Stimulated activated CD4-positive, alpha-beta T cell treated with anti-CD3 and anti-CD28 coated beads, Interleukin-2, amount 100 ng/mL, for 4 hours (primary cell): ENCODE measurements around the gene YKT6.
"Not testable (repeated sequence)": the region's sequence is repeated elsewhere in the genome, so short reads cannot be mapped to it uniquely, and the experiment has no call there.

ENCODE experiments used
- DNase-seq: peaks from one replicate; pipeline ENCODE4 v3.0.0-alpha.2; 2020; ENCODE audit warnings: low read depth

The YKT6 gene

DNA sequence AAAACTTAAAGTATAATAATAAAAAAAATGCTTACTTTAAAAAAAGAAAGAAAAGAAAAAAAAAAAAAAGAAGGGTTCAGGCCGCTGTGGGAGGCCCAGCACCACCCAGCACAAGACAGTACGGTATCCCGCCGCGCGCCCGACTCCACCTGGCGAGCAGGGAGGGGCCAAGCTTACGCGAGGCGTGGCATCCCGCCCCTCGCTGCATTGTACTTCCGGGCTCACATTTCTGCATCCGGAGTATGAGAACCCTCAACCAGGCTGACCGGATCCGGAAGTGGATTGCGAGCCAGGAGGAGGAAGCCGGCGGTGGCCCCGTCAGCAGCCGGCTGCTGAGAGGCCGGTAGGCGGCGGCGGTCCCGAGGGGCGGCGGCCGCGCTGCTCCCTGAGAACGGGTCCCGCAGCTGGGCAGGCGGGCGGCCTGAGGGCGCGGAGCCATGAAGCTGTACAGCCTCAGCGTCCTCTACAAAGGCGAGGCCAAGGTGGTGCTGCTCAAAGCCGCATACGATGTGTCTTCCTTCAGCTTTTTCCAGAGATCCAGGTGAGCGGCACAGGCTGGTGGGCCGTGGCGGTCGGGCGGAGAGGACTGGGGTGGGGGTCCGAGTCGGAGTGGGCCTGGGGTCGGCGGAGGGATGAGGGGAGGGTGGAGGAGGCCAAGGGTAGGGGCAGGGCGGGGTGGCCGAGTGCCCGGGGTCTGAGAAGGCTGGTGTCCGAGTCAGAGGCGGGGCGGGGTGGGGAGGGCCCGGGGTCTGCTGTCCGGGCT, at the start of gene YKT6:
TSS of gene YKT6 (plus strand) at position 280 of the 763 bp plus-strand sequence. CDS start at position 438, 158 bp downstream.
- DNase-seq: peak; percentile 94

DNA sequence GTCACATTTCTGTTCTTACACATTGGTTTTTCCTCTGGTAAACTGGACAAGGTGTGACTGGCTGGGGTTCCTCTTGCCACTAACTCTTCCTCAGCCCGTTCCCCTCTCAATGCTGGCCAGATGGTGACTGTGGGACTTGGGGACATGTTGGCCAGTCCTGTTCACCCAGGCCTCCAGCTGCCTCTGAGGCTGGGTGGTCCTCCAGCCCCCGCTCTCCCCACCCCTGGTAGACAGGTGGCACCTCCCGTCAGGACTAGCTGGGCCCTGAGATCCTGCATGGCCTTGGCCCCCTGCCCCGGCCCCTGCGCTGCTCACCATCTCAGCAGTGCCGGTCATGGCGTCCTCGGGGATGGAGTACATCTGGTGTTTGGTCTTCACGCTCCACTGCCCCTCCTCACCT, 48.8 kb upstream of the YKT6 start:
- no peak for DNase-seq

GRCh38 chr7:44152971-44153947, 47.5 kb upstream of the YKT6 start:
- no peak for DNase-seq

DNA sequence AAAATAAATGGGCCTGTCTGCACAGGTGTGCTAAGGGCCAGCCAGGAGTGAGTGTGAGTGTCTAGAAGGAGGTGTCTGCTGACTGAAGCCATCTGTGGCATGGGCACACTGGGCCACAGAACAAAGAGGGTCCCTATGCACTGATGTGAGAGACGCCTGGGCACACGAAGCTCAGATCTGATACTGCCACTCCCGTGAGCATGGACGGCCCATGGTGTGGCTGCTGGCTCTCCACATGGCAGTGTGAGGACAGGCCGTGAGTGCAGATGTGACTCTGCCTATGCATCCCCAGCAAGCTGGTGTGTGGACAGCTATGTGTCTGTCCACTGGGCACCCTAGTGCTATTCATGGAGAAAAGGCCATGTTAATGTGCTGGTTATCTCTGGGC, 46.8 kb upstream of the YKT6 start:
- DNase-seq: no peak

DNA sequence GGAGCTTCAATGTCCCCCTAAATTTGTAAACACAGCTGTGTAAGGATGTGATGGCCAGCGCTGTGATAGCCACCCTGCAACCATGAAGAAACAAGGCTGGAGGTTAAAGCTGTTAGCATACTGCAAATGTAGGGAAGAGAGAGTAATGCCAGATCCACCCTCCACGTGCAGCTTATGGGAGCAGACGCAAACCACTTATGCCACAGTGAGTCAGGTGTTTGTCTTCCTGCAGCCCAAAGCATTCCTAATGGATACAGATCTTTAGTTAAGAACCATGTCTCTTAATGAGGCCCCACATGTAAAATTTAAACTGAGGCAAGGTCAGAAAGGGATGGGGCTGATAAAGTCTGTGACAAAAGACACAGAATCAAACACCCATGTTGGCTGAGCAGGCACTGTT, 46.1 kb upstream of the YKT6 start:
- DNase-seq: no peak

GRCh38 chr7:44155191-44156185, 45.3 kb upstream of the YKT6 start:
- no peak for DNase-seq

- DNase-seq: no peak
These were observed 44.2 kb upstream of the YKT6 start for GRCh38 chr7:44156453-44157010.

DNA sequence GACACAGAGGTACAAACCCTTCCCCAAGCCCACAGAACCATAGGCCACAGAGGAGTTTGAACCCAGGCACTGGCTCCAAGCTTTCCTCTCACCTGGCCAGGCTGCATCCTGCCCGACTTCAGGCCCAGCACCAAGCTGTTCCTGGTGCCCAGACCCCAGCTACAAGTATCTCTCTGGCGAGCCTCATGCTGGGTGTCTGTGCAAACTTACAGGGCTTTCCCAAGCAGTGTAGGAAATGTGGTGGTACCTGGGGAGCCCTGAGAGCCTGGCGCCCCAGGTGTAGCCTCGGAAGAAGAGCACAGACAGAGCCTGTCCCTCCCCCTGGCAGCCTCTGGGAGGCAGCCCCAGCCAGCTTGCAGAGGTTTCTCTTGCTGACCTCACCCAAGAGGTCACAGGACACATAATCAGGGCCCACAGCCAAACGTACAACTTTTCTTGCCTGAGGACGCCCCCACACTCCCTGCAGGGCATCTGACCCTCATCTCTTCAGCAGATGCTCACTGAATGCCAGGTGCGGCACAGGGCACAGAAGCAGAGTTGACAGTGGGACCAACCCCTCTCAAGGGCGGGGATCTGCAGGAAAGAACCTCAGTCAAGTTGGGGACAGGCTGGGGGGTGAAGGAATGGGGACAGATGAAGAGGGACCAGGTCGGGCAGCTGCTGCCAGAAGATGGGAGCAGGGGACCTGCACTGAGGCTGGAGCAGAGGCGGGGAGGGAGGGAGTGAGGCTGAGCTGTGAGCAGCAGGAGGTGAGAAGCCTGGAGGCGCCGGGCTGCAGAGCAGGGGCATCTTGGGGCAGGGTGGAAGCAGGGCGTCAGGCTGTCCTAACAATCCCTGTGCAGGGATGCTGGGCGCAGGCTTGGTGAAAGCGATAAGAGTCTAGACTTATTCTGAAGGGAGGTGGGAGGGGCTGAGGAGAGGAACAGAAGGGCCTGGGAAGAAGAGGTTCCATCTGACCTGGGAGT, 43.4 kb upstream of the YKT6 start:
- no peak for DNase-seq

- no peak for DNase-seq
These were observed 42.5 kb upstream of the YKT6 start for GRCh38 chr7:44158096-44158872.

- no peak for DNase-seq
These were observed 41.7 kb upstream of the YKT6 start for GRCh38 chr7:44158873-44159631.

DNA sequence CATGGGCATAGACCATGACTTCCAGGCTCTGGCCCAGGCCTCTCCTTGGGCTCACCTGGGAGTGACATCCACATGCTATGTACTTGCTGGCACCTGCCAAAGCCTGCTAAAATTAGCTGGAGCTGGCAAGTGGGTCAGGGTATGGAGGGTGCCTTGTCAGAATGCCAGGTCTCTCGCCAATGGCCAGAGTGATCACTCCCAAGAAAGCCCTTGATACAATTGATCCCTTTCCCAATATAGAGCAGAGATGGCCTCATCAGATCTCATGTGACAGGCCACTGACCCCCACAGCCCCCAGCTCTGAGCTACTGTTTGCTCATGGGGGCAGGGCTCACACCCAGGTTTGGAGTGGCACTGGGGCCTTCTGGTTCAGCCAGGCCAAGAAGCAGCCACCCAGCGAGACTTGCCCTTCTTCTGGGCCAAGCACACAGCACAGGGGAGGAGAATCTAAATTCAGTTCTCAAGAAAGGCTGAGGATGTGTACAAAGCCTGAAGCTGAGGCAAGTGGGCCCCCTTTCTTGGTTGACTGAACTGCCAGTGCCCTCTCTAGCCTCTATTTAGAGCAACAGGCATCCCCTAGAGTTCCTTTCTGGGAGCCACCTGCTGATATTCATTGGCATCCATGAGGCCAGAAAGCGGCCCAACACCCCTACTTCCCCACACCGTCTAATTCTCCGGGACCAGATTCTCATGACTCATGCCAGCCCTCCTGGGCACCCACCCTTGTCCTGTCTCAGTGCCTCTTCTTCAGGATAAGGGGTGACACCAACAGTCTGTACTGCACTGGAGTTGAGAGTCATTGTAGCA, 40.8 kb upstream of the YKT6 start:
- DNase-seq: no peak

DNA sequence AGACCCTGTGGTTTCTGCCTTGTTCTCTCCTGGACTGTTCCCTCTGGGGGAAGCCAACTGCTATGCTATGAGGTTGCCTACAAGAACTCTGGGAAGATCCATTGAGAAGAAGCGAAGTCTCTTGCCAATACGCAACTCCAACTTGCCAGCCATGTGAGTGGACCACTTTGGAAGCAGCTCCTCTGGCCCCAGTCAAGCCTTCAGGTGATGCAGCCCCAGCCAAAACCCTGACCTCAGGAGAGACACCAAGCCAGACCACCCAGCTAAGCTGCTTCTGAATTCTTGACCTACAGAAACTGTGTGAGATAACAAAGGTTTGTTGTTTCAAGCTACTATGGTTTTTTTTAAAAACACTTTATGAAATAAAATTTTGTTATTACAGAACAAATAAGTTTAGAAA, 39.4 kb upstream of the YKT6 start:
- no peak for DNase-seq

DNA sequence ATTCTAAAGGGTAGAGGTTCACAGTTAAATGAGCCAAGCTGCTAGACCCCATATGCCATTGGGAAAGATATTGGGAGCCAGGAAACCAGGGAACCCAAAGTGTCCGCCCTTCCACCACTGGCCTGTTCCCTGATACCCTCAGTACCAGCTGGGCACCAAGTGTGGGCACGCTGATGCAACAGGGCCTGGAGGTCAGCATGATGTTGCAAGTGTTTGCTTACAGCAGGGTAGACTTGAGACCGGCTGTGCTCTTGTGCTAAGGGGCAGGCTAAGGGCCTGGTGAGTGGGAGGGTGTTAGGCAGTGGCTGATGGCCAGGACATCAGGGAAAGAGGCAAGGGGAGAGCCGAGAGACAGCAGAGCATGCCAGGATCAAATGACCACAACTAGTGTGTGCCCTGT, 38.6 kb upstream of the YKT6 start:
- no peak for DNase-seq

DNA sequence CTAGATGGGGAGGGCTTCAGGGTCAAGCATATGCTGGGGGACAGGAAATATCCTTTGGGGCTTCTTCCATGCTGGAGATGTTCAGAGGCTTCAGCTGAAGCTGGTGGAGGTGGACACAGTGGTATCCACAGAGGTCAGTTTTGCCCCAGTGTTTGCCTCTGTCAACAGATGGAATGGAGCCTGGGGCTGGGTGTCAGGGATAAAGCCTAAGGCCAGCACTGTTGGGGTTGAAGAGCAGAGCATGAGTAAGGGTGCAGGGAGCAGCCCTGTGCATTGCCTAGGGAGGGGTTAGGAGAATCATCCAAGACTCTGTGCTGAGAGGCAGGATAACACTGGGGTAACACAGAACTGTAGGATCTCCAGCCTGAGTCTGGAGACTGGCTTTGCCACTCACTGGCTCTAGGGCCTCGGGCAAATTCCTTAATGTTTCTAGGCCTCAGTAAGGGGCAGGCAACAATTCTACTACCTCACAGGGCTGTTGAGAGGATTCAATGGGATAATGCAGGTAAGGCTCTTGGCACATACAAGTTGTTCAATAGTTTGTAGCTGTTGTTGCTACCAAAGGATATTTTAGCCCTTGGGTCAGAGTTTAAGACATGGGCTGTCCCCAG, 37.9 kb upstream of the YKT6 start:
- no peak for DNase-seq

GRCh38 chr7:44163591-44163990, 37.2 kb upstream of the YKT6 start:
- DNase-seq: no peak

DNA sequence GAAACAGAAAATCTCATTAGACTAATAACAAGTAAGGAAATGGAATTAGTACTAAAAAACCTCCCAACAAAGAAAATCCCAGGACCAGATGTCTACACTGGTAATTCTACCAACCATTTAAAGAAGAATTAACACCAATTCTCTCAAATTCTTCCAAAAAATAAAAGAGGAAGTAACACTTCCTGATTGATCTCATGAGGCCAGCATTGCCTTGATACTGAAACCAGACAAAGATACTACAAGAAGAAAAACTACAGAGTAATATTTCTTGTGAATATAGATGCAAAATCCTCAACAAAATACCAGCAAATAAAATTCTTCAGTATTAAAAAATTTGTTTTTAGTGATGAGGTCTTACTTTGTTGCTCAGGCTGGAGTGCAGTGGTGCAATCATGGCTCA, 32.9 kb upstream of the YKT6 start:
- no peak for DNase-seq

- not testable (repeated sequence) for DNase-seq
These were observed 28.9 kb upstream of the YKT6 start for GRCh38 chr7:44171901-44172300.
